Measurements from ENCODE around the gene GRK7.

The GRK7 gene

DNA sequence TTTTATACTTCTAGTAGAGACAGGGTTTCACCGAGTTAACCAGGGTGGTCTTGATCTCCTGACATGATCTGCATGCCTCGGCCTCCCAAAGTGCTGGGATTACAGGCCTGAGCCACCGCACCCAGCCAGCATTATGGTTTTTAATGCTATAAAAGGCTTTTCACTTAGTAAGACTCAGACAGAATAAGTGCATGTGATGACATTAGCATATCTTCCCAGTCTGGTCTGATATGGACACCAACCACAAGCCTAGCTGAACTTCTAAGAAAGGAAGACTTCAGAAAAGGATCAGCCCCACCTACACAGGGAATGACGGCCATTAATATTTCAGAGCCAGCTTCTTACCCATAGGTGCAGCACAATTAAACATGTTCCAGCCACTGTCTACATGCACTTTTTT lies 27.0 kb downstream of the GRK7 start:
- Histone ChIP-seq H3K9me3 (ENCODE audit: insufficient read depth, low read length) (no peaks in the 10 kb centered on the region), H3K9ac (ENCODE audit: low read length) (no peak overlapping the region), H2AFZ (ENCODE audit: low read depth, low read length, severe bottlenecking) (no peak overlapping the region), H3K27ac (ENCODE audit: low read depth, low read length) (no peak overlapping the region), H3K9me2 (replicated peaks; ENCODE audit: insufficient read depth, low read length) (no peaks in the 10 kb centered on the region), H4K20me1 (ENCODE audit: low read depth, low read length) (no peaks in the 10 kb centered on the region), H3K79me2 (ENCODE audit: insufficient read depth, low read length) (no peaks in the 10 kb centered on the region), H3K36me3 (ENCODE audit: low read length) (no peaks in the 10 kb centered on the region), H3K4me2 (ENCODE audit: low read depth, low read length, poor library complexity, severe bottlenecking) (no peak overlapping the region), H3K4me3 (ENCODE audit: insufficient read depth, low read length, poor library complexity, severe bottlenecking) (no peak overlapping the region), H3F3A (ENCODE audit: insufficient read depth) (no peaks in the 10 kb centered on the region), H3K27me3 (ENCODE audit: low read length) (no peaks in the 10 kb centered on the region)
- no peak for TF ChIP-seq EZH2phosphoT487 (conservative IDR thresholded peaks at IDR 0.05; ENCODE audit: low read length)
- TF ChIP-seq, protein P1, sequence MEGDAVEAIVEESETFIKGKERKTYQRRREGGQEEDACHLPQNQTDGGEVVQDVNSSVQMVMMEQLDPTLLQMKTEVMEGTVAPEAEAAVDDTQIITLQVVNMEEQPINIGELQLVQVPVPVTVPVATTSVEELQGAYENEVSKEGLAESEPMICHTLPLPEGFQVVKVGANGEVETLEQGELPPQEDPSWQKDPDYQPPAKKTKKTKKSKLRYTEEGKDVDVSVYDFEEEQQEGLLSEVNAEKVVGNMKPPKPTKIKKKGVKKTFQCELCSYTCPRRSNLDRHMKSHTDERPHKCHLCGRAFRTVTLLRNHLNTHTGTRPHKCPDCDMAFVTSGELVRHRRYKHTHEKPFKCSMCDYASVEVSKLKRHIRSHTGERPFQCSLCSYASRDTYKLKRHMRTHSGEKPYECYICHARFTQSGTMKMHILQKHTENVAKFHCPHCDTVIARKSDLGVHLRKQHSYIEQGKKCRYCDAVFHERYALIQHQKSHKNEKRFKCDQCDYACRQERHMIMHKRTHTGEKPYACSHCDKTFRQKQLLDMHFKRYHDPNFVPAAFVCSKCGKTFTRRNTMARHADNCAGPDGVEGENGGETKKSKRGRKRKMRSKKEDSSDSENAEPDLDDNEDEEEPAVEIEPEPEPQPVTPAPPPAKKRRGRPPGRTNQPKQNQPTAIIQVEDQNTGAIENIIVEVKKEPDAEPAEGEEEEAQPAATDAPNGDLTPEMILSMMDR (IDR thresholded peaks at IDR 0.05; ENCODE audit: insufficient read depth, low read length, poor library complexity, severe bottlenecking): no peak

DNA sequence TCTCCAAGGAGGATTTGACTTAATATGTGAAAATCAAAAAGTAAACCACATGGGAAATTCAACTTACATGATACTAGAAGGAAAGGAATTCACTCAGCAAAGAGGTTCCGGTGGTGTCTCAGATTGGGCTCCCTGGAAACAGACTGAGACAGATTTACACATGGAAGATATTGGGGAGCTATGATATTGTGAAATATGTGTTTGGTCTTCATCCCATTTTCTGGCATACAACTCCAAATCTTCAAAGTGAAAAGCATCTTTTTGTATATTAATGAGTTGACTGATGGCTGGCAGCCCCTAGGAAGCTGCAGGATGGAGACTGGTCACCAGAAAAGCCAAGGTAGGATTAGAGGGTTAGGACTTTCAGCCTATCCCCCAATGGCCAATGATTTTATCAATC lies 29.3 kb downstream of the GRK7 start:
- Histone ChIP-seq H4K20me1 (ENCODE audit: low read depth, low read length) (no peaks in the 10 kb centered on the region), H3K9me3 (ENCODE audit: insufficient read depth, low read length) (no peaks in the 10 kb centered on the region), H3K4me2 (ENCODE audit: low read depth, low read length, poor library complexity, severe bottlenecking) (no peak overlapping the region), H3K9me2 (replicated peaks; ENCODE audit: insufficient read depth, low read length) (no peaks in the 10 kb centered on the region), H3K79me2 (ENCODE audit: insufficient read depth, low read length) (no peaks in the 10 kb centered on the region), H3K9ac (ENCODE audit: low read length) (no peak overlapping the region), H3K36me3 (ENCODE audit: low read length) (no peaks in the 10 kb centered on the region), H3F3A (ENCODE audit: insufficient read depth) (no peaks in the 10 kb centered on the region), H2AFZ (ENCODE audit: low read depth, low read length, severe bottlenecking) (no peak overlapping the region), H3K4me3 (ENCODE audit: insufficient read depth, low read length, poor library complexity, severe bottlenecking) (no peak overlapping the region), H3K27me3 (ENCODE audit: low read length) (no peaks in the 10 kb centered on the region), H3K27ac (ENCODE audit: low read depth, low read length) (no peak overlapping the region)
- TF ChIP-seq, protein P1 (IDR thresholded peaks at IDR 0.05; ENCODE audit: insufficient read depth, low read length, poor library complexity, severe bottlenecking): no peak
- no peak for TF ChIP-seq EZH2phosphoT487 (conservative IDR thresholded peaks at IDR 0.05; ENCODE audit: low read length)

DNA sequence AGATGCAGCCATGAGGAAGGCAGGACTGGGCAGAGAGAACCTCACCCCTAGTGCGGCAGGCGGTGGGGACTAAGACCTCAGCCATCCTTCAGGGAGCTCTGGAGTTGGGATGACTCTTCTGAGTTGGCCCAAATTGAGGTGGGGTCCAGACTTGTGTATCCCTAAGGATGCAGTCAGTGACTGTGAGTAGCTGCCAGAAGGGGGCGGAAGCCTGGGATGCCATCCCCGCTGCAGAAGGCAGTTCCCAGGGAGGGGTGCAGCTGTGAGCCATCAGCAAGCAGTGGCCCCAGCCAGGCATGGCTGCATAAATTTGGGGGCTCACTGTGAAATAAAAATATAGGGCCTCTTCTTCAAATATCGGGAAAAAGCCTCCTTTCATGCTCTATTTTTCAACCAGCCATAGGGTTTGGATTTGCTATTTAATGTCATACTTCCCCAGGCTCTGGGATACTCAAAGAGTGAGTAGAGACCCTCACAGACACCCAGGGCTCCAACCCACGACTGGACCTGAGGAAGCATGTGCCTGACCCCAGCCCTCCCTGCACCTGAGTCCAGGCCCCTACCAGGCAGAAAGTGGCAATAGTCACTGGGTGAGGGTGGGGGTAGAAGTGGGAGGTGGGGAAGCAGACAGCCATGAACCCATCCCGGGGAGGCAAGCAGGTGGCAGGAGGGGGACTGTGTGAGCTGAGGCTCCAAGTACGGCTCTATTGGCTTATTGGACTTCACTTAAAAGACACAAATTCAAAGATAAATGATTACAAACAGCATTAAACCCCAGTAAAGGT lies 30.5 kb downstream of the GRK7 start:
- Histone ChIP-seq H3K27me3 (ENCODE audit: low read length) (no peaks in the 10 kb centered on the region), H2AFZ (ENCODE audit: low read depth, low read length, severe bottlenecking) (no peak overlapping the region), H3K36me3 (ENCODE audit: low read length) (no peaks in the 10 kb centered on the region), H3K4me2 (ENCODE audit: low read depth, low read length, poor library complexity, severe bottlenecking) (no peak overlapping the region), H3K9me3 (ENCODE audit: insufficient read depth, low read length) (no peaks in the 10 kb centered on the region), H3K27ac (ENCODE audit: low read depth, low read length) (no peak overlapping the region), H3K9me2 (replicated peaks; ENCODE audit: insufficient read depth, low read length) (no peaks in the 10 kb centered on the region), H4K20me1 (ENCODE audit: low read depth, low read length) (no peaks in the 10 kb centered on the region), H3K79me2 (ENCODE audit: insufficient read depth, low read length) (no peaks in the 10 kb centered on the region), H3F3A (ENCODE audit: insufficient read depth) (no peaks in the 10 kb centered on the region), H3K9ac (ENCODE audit: low read length) (no peak overlapping the region), H3K4me3 (ENCODE audit: insufficient read depth, low read length, poor library complexity, severe bottlenecking) (no peak overlapping the region)
- TF ChIP-seq EZH2phosphoT487 (conservative IDR thresholded peaks at IDR 0.05; ENCODE audit: low read length): no peak
- TF ChIP-seq, protein P1 (IDR thresholded peaks at IDR 0.05; ENCODE audit: insufficient read depth, low read length, poor library complexity, severe bottlenecking): no peak

Measured in SU-DHL-6 (cell line).